ENCODE measurements around the gene SHB. TPM values are rescaled to one million over a fixed set of nuclear protein-coding genes. Genes with fewer than 3 reads are reported as not detected.

Gene SHB
- total and polyA plus RNA-seq, 2 donors (not counting 3 experiments of a cell fraction or from before 2014, with no cell fraction given): 13.4 to 24.9 TPM

DNA sequence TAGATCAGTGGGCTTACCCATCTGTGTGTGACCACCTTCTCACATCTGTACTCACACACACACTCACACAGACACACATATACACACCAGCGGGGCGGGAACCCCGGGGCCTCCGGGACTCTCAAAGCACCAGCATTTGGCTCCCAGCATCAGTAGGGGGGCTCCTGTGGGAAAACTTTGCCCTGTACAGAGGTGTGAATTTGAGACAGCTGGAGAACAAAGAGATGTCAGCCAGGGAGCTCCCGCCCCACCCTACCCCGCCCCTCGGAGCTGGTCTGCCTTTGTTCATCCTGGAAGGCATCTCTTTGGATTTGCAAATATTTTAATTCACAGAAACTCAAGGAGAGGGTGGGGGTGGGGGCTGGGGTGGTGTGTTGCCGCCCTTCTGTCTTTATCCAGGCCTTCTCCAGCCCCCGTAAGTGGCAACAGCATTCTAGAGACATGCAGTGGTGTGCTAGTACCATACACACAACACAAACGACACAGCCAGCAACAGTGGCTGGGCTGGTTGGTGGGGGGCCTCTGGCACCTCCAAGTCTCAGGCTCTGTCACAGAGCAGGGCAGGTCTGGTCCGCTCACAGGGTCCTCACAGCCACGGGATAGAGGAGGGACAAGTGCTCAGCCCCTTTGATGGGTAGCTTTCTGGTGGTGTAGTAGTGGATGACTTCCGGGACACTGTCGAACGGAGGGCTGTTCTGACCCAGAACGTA, 149.6 kb downstream of the SHB start:
- Histone ChIP-seq H3K9me1 (replicated peaks; ENCODE audit: control insufficient read depth, extremely low read depth, insufficient read depth, low read length) (no peaks in the 10 kb centered on the region), H4K20me1 (replicated peaks; ENCODE audit: control insufficient read depth, extremely low read depth, insufficient read depth, low read length) (no peaks in the 10 kb centered on the region), H3K79me2 (ENCODE audit: control insufficient read depth, insufficient read depth, low read length) (no peaks in the 10 kb centered on the region), H3K4me1 (ENCODE audit: control insufficient read depth, extremely low read depth, insufficient read depth, low read length) (peaks cover 17% of the 10 kb centered on the region), H3K9me3 (replicated peaks; ENCODE audit: control insufficient read depth, insufficient read depth, low read length) (no peaks in the 10 kb centered on the region), H3K27me3 (ENCODE audit: control insufficient read depth in 2 of 2, insufficient read depth in 2 of 2, low read length in 2 of 2) (no peaks in the 10 kb centered on the region), H3K27ac (ENCODE audit: insufficient read depth, low read depth, low read length) (no peak overlapping the region), H3K9ac (replicated peaks; ENCODE audit: extremely low read depth, insufficient read depth, low read length) (no peak overlapping the region), H3K4me2 (ENCODE audit: insufficient read depth, low read length) (no peak overlapping the region), H3K4me3 (replicated peaks in 1 of 3; ENCODE audit: insufficient read depth in 1 of 3, low read depth in 1 of 3, low read length in 3 of 3) (no peak overlapping the region), H3K36me3 (ENCODE audit: control insufficient read depth in 2 of 2, extremely low read depth in 1 of 2, insufficient read depth in 2 of 2, low read length in 2 of 2) (peaks cover 0 to 8% of the 10 kb centered on the region in 2 experiments), H2AFZ (ENCODE audit: low read depth, low read length) (no peak overlapping the region)
- TF ChIP-seq, protein P1, sequence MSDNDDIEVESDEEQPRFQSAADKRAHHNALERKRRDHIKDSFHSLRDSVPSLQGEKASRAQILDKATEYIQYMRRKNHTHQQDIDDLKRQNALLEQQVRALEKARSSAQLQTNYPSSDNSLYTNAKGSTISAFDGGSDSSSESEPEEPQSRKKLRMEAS (IDR thresholded peaks at IDR 0.05; ENCODE audit: insufficient read depth, insufficient read length): no peak
- no peak for TF ChIP-seq POLR2A (IDR thresholded peaks at IDR 0.05; ENCODE audit: low read depth, low read length)
- TF ChIP-seq EZH2 (IDR thresholded peaks at IDR 0.05; ENCODE audit: borderline replicate concordance, low read depth, low read length, severe bottlenecking): no peak
- TF ChIP-seq GATA2 (IDR thresholded peaks at IDR 0.05; ENCODE audit: insufficient read depth, insufficient read length, low read depth, low read length): no peak
- DNase-seq (ENCODE audit: low read depth, low spot score): no peak
- FAIRE-seq: no peak
- POLR2A ChIA-PET: no interaction called here
- no TSS peak for BruUV-seq (replicated peaks)
- dilution Hi-C loops (cut with MboI; ENCODE audit: extremely low pct_ligation_motif_present, low sequenced_read_pairs) (no loop called here), intact Hi-C loops (cut with micrococcal nuclease) (no loop called here)
- CTCF ChIA-PET: no interaction called here

DNA sequence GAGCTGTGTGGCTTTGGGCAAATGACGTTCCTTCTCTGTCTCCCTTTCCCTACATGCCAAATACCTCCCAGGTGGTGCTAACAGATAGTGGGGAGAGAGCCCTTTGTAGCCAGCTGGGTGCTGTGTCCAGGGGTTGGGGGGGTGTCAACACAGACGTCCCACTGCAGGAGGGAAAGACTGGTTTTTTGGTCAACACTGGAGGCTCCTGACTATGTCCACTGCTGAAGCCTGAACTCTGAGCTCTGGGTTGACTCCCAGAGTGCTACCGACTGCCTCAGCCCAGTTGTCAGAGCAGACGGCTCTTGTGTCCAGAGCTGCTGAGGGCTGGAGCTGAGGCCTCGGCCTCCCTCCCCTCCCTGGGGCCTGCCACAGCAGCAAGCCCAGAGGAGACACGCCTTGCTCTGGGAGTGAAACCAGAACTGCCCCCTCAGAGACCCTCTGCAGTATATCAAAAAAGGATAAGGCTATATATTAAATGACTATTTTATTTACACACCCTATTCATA, 150.3 kb downstream of the SHB start:
- no peak for DNase-seq (ENCODE audit: low read depth, low spot score)
- FAIRE-seq: no peak
- intact Hi-C loops (cut with micrococcal nuclease): no loop called here
- CTCF ChIA-PET: interaction anchor here (1.2 kb wide), 1 partner anchor 150 kb away, joined by 3 read pairs; the partner anchor contains the start of gene SHB
- Histone ChIP-seq H3K4me3 (replicated peaks in 1 of 3; ENCODE audit: insufficient read depth in 1 of 3, low read depth in 1 of 3, low read length in 3 of 3) (no peak overlapping the region), H3K4me1 (ENCODE audit: control insufficient read depth, extremely low read depth, insufficient read depth, low read length) (peaks cover 17% of the 10 kb centered on the region), H4K20me1 (replicated peaks; ENCODE audit: control insufficient read depth, extremely low read depth, insufficient read depth, low read length) (no peaks in the 10 kb centered on the region), H2AFZ (ENCODE audit: low read depth, low read length) (no peak overlapping the region), H3K9me3 (replicated peaks; ENCODE audit: control insufficient read depth, insufficient read depth, low read length) (no peaks in the 10 kb centered on the region), H3K9me1 (replicated peaks; ENCODE audit: control insufficient read depth, extremely low read depth, insufficient read depth, low read length) (no peaks in the 10 kb centered on the region), H3K36me3 (ENCODE audit: control insufficient read depth in 2 of 2, extremely low read depth in 1 of 2, insufficient read depth in 2 of 2, low read length in 2 of 2) (peaks cover 0 to 8% of the 10 kb centered on the region in 2 experiments), H3K27ac (ENCODE audit: insufficient read depth, low read depth, low read length) (no peak overlapping the region), H3K9ac (replicated peaks; ENCODE audit: extremely low read depth, insufficient read depth, low read length) (no peak overlapping the region), H3K79me2 (ENCODE audit: control insufficient read depth, insufficient read depth, low read length) (no peaks in the 10 kb centered on the region), H3K27me3 (ENCODE audit: control insufficient read depth in 2 of 2, insufficient read depth in 2 of 2, low read length in 2 of 2) (no peaks in the 10 kb centered on the region), H3K4me2 (ENCODE audit: insufficient read depth, low read length) (no peak overlapping the region)
- POLR2A ChIA-PET: no interaction called here
- dilution Hi-C loops (cut with MboI; ENCODE audit: extremely low pct_ligation_motif_present, low sequenced_read_pairs): no loop called here
- no peak for TF ChIP-seq GATA2 (IDR thresholded peaks at IDR 0.05; ENCODE audit: insufficient read depth, insufficient read length, low read depth, low read length)
- no TSS peak for BruUV-seq (replicated peaks)

Data from endothelial cell of umbilical vein (primary cell).